Activated naive CD4-positive, alpha-beta T cell treated with anti-CD3 and anti-CD28 coated beads, Interleukin-2, amount 50 U/mL, for 24 hours (primary cell): ENCODE measurements around the gene CHST2.
"Not testable (repeated sequence)": the region's sequence is repeated elsewhere in the genome, so short reads cannot be mapped to it uniquely, and the experiment has no call there.

Experiments used
- H3K27ac Mint-ChIP-seq: one replicate; pipeline ENCODE4 v1.8.0; 2021; ENCODE audit warnings: mild to moderate bottlenecking, mixed read lengths
- H3K27me3 Mint-ChIP-seq: one replicate; pipeline ENCODE4 v1.8.0; 2021; ENCODE audit warnings: mixed read lengths
- H3K36me3 Mint-ChIP-seq: one replicate; pipeline ENCODE4 v1.8.0; 2021; ENCODE audit warnings: mixed read lengths
- H3K4me1 Mint-ChIP-seq: one replicate; pipeline ENCODE4 v1.8.0; 2021; ENCODE audit warnings: mixed read lengths
- H3K4me3 Mint-ChIP-seq: one replicate; pipeline ENCODE4 v1.8.0; 2021; ENCODE audit warnings: mild to moderate bottlenecking, mixed read lengths
- H3K9me3 Mint-ChIP-seq: one replicate; pipeline ENCODE4 v1.8.0; 2021; ENCODE audit warnings: mixed read lengths

The CHST2 gene, protein sequence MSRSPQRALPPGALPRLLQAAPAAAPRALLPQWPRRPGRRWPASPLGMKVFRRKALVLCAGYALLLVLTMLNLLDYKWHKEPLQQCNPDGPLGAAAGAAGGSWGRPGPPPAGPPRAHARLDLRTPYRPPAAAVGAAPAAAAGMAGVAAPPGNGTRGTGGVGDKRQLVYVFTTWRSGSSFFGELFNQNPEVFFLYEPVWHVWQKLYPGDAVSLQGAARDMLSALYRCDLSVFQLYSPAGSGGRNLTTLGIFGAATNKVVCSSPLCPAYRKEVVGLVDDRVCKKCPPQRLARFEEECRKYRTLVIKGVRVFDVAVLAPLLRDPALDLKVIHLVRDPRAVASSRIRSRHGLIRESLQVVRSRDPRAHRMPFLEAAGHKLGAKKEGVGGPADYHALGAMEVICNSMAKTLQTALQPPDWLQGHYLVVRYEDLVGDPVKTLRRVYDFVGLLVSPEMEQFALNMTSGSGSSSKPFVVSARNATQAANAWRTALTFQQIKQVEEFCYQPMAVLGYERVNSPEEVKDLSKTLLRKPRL

DNA sequence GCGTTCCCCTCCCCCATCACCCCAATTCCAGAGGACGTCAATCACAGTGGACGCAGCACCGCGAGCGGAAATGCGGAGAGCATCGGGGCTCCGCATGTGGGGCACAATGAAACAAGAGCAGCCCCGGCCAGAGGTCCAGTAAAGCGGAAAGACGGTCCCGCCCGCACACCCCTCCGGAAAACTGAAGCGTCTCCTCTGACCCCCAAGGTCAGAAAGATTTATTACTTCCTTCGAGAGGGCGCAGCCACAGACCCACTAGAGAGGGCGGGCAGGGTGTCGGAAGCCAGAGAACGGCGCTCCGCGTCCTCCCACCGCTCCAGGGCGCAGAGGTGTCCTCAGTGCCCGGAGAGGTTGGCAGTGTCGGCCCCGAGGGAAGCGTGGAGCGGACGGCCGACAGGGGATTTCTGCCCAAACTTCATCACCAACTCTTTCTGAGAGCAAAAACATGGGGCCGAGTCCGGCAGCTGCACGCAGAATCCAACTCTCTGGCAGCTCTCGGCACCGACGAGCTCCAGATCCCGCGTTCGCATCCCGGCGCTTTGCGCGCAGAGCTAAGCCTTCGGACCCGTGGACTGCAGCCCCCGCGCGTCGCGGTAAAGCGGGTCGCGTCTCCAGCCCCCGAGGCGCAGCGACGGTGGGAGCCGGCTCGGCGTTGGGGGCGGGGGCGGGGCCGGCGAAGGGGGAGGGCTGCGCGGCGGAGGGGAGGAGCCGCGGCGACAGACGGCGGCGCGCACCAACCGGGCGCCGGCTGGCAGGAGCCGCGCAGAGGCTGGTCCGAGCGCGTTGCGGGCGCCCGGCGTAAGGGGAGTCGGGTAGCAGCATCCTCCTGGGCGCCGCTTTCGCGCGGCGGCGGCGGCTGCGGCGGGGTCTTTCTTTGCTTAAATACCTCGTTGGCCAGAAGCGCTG is at the start of gene CHST2:
TSS of gene CHST2 (plus strand) at position 763 of the 906 bp plus-strand sequence. CDS start 1,046 bp downstream, outside the sequence.
- Mint-ChIP-seq H3K27me3 (no peaks in the 10 kb centered on the region), H3K9me3 (no peaks in the 10 kb centered on the region), H3K4me3 (peak within 1 kb of the TSS; percentile 91), H3K36me3 (peaks cover 2% of the 10 kb centered on the region), H3K27ac (peak within 1 kb of the TSS; percentile 70), H3K4me1 (peaks cover 35% of the 10 kb centered on the region)

DNA sequence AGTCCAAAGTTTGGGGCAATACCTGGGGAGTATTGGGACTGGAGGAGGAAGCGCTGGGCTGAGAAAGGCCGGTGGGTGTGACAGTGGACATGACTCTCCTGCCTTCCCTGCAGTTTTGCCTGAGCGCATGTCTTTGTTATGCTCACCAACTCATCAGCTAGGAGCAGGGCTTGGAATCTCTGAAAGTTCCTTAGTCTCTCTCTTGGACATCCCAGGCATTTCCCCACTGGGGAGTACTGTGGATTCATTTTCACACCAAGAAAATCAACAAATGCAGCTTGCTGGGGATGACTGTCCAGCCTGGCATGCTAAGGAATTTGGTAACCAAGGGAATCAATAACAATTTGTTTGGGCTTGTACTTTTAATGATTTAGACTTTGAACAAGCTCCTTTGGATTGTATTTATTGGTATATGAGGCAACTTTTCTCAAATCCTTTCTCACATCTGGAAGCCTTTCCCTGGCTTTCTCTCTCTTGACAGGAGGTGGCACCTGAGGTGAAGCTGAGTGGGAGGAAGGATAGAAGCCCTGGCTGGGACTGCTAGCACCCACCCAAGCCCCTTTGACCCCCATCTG is 48.5 kb upstream of the CHST2 start:
- H3K4me3 Mint-ChIP-seq = no peak overlapping the region
- no peaks in the 10 kb centered on the region for H3K9me3 Mint-ChIP-seq
- no peaks in the 10 kb centered on the region for H3K36me3 Mint-ChIP-seq
- no peaks in the 10 kb centered on the region for H3K4me1 Mint-ChIP-seq
- no peaks in the 10 kb centered on the region for H3K27me3 Mint-ChIP-seq
- no peak overlapping the region for H3K27ac Mint-ChIP-seq

DNA sequence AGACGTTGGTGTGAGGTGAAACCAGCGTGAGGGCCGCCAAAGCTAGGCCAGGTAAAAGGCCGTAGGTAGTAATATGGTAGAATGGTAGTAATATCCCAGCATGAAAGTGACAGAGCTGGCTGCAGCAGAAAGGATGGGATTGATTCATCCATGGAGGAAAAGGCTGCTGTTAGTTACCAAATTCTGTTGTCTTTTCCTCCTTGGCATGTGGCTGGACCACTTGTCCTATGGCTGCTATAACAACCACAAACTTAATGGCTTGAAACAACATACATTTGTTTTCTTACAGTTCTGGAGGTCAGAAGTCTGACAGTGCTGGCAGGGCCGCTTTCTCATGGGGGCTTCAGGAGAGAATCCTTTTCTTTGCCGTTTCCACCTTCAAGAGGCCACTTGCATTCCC is 47.8 kb upstream of the CHST2 start:
- no peak overlapping the region for H3K27ac Mint-ChIP-seq
- no peaks in the 10 kb centered on the region for H3K4me1 Mint-ChIP-seq
- no peaks in the 10 kb centered on the region for H3K36me3 Mint-ChIP-seq
- H3K9me3 Mint-ChIP-seq = no peaks in the 10 kb centered on the region
- H3K27me3 Mint-ChIP-seq = no peaks in the 10 kb centered on the region
- H3K4me3 Mint-ChIP-seq = no peak overlapping the region

DNA sequence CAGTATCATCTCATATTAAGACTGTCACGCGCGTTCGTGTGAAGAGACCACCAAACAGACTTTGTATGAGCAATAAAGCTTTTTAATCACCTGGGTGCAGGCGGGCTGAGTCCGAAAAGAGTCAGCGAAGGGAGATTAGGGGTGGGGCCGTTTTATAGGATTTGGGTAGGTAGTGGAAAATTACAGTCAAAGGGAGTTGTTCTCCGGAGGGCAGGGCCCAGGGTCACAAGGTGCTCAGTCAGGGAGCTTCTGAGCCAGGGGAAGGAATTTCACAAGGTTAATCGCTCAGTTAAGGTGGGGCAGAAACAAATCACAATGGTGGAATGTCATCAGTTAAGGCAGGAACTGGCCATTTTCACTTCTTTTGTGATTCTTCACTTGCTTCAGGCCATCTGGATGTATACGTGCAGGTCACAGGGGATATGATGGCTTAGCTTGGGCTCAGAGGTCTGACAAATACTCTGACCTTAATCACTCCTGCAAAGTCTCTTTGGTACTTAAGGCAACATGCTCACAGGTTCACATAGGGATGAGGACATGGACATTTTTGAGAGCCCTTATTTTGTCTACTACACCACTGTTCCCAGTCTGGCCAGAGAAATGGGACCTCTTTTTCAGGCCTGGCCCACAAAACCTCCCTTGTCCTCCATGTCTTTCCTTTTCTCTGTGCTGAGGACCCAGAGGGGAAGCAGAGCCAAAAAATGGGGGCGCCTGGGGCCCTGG is 47.1 kb upstream of the CHST2 start:
- H3K27ac Mint-ChIP-seq, H3K4me3 Mint-ChIP-seq, H3K9me3 Mint-ChIP-seq, H3K27me3 Mint-ChIP-seq, H3K36me3 Mint-ChIP-seq, H3K4me1 Mint-ChIP-seq: not testable (repeated sequence)

DNA sequence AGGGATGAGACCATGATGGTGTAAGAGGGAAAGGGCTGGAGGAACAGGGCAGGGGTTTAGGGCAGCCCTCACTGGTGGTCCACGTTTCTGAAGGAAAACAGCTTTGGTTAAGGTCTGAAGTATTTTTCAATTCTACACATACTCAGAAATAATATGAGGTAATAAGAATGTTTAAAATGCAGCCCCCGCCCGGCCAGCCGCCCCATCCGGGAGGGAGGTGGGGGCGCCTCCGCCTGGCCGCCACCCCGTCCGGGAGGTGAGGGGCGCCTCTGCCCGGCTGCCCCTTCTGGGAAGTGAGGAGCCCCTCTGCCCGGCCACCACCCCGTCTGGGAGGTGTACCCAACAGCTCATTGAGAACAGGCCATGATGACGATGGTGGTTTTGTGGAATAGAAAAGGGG is 46.0 kb upstream of the CHST2 start:
- not testable (repeated sequence) for H3K27me3 Mint-ChIP-seq, H3K27ac Mint-ChIP-seq, H3K4me3 Mint-ChIP-seq, H3K9me3 Mint-ChIP-seq, H3K4me1 Mint-ChIP-seq, H3K36me3 Mint-ChIP-seq

DNA sequence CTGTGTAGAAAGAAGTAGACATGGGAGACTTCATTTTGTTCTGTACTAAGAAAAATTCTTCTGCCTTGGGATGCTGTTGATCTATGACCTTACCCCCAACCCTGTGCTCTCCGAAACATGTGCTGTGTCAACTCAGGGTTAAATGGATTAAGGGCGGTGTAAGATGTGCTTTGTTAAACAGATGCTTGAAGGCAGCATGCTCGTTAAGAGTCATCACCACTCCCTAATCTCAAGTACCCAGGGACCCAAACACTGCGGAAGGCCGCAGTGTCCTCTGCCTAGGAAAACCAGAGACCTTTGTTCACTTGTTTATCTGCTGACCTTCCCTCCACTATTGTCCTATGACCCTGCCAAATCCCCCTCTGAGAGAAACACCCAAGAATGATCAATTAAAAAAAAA is 45.6 kb upstream of the CHST2 start:
- not testable (repeated sequence) for H3K4me1 Mint-ChIP-seq, H3K36me3 Mint-ChIP-seq, H3K9me3 Mint-ChIP-seq, H3K4me3 Mint-ChIP-seq, H3K27ac Mint-ChIP-seq, H3K27me3 Mint-ChIP-seq

DNA sequence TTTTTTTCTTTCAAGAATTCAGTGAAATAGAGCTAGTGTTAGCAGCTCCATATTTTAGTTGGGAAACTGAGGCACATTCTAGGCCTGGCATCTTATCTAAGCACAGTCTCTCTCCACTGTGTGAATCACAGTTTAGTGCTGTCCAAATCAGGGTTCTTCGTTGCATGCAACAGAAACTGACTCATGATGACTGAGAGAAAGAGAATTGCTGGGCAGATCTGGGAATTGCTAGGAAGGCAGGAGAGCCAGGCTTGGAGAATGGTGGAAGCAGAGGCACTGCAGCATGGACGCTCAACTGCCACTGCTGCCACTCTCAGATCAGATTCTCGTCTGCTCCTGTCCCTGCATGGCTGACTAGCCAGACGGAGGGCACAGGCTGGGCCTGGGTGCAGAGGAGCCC is 40.7 kb upstream of the CHST2 start:
- Mint-ChIP-seq H3K4me1 (peaks cover 4% of the 10 kb centered on the region), H3K27me3 (no peaks in the 10 kb centered on the region), H3K36me3 (no peaks in the 10 kb centered on the region), H3K9me3 (no peaks in the 10 kb centered on the region), H3K27ac (no peak overlapping the region), H3K4me3 (no peak overlapping the region)

DNA sequence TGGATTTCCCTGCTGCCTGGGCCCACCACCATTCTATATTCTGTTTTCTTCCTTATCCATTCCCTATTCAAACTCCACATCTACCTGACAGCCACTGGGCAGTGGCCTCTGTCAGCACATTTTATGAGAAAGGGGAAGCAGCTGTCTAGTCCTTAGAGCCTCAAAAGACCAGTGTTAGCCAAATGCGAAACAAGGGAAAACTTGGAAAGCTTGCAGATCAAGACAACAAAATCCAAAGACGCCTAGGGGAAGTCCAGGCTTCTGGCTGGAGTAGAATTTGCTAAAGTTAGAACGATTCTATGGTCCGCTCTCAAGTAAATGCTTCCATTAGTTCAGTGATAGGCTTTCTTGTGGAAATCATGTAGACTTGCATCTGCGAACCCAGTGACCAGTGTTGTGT is 39.4 kb upstream of the CHST2 start:
- Mint-ChIP-seq H3K4me1 (peaks cover 4% of the 10 kb centered on the region), H3K27me3 (no peaks in the 10 kb centered on the region), H3K9me3 (no peaks in the 10 kb centered on the region), H3K4me3 (no peak overlapping the region), H3K27ac (no peak overlapping the region), H3K36me3 (no peaks in the 10 kb centered on the region)

DNA sequence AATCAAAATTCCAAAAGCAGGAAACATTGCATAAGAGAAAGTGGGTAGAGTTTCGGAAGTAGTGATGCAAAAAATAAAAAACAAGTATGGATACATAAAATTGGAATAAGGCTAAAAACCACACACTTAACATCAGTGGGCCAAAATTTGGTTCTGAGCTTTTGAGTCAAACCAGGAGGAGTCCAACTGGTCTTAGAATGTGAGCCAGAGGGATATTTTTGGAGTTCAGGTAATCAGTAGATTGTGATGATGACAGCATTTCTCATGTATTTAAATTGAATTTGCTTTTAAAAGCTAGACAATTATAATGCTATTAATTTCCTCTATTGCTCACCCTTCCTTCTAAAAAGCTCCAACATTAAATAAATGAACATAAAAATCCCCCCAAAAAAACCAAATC is 38.2 kb upstream of the CHST2 start:
- Mint-ChIP-seq H3K36me3 (no peaks in the 10 kb centered on the region), H3K27ac (no peak overlapping the region), H3K27me3 (no peaks in the 10 kb centered on the region), H3K4me1 (peaks cover 4% of the 10 kb centered on the region), H3K4me3 (no peak overlapping the region), H3K9me3 (no peaks in the 10 kb centered on the region)

DNA sequence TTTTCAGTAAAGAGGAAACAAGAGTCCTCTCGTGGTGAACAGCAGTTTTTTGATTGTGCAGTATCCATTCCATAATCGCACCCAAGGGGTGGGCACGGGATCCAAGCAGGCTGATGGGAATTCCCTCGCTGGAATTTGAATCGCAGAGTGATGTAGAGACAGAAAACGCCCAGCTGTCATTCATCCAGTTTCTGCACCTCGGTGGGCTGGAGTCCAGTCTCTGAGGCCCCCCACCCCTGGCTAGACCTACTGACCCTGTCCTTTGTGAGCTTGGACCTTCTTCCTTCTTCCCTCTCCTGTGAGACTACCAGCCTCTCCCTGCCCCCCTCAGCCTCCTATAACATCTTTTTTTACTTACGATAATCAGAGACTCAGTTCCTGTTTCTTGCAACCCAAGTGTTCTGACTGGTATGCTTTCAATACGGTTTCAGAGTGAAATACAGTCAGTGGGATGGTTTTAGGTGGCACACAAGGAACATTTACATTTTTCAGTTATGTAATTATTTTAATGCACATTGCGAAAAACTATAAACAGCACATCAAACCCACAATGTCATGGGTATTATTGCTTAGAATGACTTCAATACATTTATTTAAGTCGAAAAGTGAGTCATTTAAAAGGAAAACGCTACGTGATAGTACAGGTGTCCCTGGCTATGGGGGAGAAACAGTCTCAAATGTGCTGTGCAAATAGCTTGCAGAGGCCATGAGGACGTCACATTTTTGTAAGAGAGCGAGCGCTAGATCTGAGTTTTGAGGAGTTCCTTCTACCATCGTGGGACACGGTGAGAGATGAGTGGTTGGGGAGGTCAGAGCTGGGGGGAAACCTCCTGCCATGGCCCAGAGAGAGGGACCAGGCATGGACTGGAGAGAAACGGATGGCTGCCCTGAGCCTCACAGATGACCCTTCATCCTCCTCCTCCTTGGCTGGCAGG is 37.5 kb upstream of the CHST2 start:
- Mint-ChIP-seq H3K9me3 (no peaks in the 10 kb centered on the region), H3K4me3 (no peak overlapping the region), H3K4me1 (peaks cover 4% of the 10 kb centered on the region), H3K27me3 (no peaks in the 10 kb centered on the region), H3K27ac (peak overlapping the region; percentile 56), H3K36me3 (no peaks in the 10 kb centered on the region)

DNA sequence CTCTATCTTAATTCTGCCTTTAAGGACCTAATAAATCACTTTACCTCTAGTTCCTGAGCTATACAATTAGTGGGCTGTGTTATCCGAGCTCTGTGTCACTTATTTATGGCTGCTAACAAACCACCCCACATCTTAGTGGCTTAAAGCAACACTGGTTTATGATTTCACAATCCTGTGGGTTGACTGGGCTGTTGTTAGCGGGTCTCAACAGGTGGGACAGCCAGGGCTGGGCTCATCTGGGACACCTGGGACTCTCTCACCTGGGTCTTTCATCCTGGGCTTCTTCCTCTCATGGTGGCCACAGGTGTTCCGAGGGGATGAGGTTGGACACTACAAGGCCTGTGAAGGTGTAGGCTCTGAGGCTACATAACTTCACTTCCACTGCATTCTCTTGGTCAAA is 35.8 kb upstream of the CHST2 start:
- Mint-ChIP-seq H3K27ac (no peak overlapping the region), H3K4me3 (no peak overlapping the region), H3K27me3 (no peaks in the 10 kb centered on the region), H3K4me1 (peaks cover 7% of the 10 kb centered on the region), H3K36me3 (no peaks in the 10 kb centered on the region), H3K9me3 (no peaks in the 10 kb centered on the region)

DNA sequence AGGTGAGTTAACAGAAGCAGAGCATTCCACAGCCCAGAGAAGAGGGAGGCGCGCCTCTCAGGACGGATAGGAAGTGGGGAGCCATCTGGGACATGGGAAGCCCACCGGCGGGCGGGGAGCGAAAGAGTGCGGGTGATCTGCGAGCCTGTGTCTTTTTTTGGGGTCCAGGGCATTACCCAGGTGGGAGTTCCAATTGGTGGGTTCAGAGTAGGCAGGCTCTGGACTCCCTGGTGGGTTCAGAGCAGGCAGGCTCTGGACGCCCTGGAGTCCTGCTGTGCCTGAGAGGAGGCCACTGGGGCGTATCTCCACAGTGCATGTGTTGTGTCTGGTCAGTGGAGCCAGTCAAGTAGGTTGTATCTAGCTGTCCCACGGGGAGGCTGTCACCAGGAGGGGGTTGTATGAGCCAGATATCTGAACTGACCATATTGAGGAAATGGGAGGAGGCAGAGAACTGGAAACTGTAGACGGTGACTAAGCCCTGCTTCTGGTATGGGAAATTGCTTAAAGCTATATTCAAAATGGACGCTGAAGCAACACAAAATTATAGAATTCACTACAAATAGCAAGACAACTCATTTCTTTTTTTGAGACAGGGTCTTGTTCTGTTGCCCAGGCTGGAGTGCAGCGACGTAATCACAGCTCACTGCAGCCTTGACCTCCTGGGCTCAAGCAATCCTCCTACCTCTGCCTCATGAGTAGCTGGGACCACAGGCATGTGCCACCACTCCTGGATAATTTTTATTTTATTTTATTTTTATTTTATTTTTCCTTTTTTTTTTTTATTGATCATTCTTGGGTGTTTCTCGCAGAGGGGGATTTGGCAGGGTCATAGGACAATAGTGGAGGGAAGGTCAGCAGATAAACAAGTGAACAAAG is 34.5 kb upstream of the CHST2 start:
- Mint-ChIP-seq H3K4me1 (peaks cover 8% of the 10 kb centered on the region), H3K27me3 (no peaks in the 10 kb centered on the region)

DNA sequence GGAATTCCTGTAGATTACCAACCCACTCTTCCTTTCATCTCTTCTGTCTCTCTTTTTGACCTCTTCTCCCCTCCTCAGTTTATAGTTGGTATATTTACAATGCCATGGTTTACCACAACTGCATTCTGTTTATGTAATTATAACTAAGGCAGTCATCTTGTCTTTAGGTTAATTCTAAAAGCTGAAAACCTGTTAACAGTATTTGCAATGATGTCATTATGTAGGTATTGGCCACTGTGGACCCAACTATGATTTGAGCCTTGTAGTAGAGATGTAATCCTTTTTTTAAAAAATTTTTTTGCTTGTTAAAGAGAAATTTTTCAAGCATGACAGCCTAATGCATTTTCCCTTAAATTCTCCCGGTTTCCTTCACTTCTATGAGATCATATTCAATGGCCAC is 30.7 kb upstream of the CHST2 start:
- H3K36me3 Mint-ChIP-seq = no peaks in the 10 kb centered on the region
- peaks cover 4% of the 10 kb centered on the region for H3K4me1 Mint-ChIP-seq
- H3K27ac Mint-ChIP-seq = no peak overlapping the region
- no peaks in the 10 kb centered on the region for H3K9me3 Mint-ChIP-seq
- H3K27me3 Mint-ChIP-seq = no peaks in the 10 kb centered on the region
- H3K4me3 Mint-ChIP-seq = no peak overlapping the region

More for the DNA sequence above, 34.5 kb upstream of the CHST2 start:
- peak overlapping the region; percentile 23 for H3K27ac Mint-ChIP-seq
- no peak overlapping the region for H3K4me3 Mint-ChIP-seq
- H3K36me3 Mint-ChIP-seq = no peaks in the 10 kb centered on the region
- H3K9me3 Mint-ChIP-seq = no peaks in the 10 kb centered on the region

DNA sequence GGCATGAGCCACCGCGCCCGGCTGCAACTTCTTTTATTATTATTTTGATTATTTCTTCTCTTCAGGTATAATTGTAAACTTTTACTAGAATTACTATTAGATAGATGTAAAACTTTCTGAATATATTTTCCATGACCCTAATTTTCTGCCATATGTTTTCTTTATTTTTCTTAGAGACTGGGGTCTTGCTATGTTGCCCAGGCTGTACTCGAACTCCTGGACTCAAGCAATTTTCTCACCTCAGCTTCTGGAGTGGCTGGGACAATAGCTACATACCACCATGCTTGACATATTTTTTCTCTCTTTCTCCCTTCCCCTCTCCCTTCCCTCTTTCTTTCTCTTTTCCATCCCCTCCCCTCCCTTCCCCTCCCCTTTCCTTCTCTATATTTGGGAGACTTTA is 29.6 kb upstream of the CHST2 start:
- Mint-ChIP-seq H3K27ac (no peak overlapping the region), H3K9me3 (no peaks in the 10 kb centered on the region), H3K4me1 (peaks cover 4% of the 10 kb centered on the region), H3K36me3 (no peaks in the 10 kb centered on the region), H3K4me3 (no peak overlapping the region), H3K27me3 (no peaks in the 10 kb centered on the region)
